OCI-LY3 (cell line): ENCODE data around the gene NR1H4.

ENCODE experiments used
- CTCF ChIP-seq: fragments of 200-600, 300-600 bp; sonication (generic); IDR thresholded peaks from 2 replicates; pipeline ENCODE4 v1.5.1; 2014; ENCODE audit warnings: antibody characterized with exemption, low read length, low read depth
- EZH2phosphoT487 ChIP-seq: fragments of 200-600 bp; shearing (Covaris generic); IDR thresholded peaks from 2 replicates; pipeline ENCODE4 v1.6.1; 2018; ENCODE audit warnings: antibody characterized with exemption, mixed run types, low read depth

- no peak for TF ChIP-seq CTCF
- no peak for TF ChIP-seq EZH2phosphoT487
Measured at GRCh38 chr12:100476013-100476751, 2.5 kb downstream of the NR1H4 start.
